Smooth muscle cell (in vitro differentiated cells): ENCODE data around the gene PSEN2. TPM values are rescaled to one million over a fixed set of nuclear protein-coding genes. Genes with fewer than 3 reads are reported as not detected.

ENCODE experiments used
- DNase-seq: peaks from one replicate; lab custom pipeline; 2025; ENCODE audit not compliant: unreplicated experiment; lab: John Stamatoyannopoulos, UW
- H2AFZ ChIP-seq: fragments of 200-600 bp; sonication (generic); 2 replicates; pipeline ENCODE4 v1.6.0; 2016; ENCODE audit warnings: antibody characterized with exemption, low read depth, mild to moderate bottlenecking
- H3F3A ChIP-seq: fragments of 200-600 bp; sonication (generic); 2 replicates; pipeline ENCODE4 v1.6.0; 2017; ENCODE audit warnings: antibody characterized with exemption, low read depth
- H3K27ac ChIP-seq: fragments of 200-600 bp; sonication (generic); 2 replicates; pipeline ENCODE4 v1.5.1; 2016; ENCODE audit warnings: low read depth, mild to moderate bottlenecking
- H3K27me3 ChIP-seq: fragments of 200-600 bp; sonication (generic); 2 replicates; pipeline ENCODE4 v1.6.1; 2016; ENCODE audit warnings: low read depth, mild to moderate bottlenecking
- H3K36me3 ChIP-seq: fragments of 200-600 bp; sonication (generic); 2 replicates; pipeline ENCODE4 v1.5.1; 2016; ENCODE audit warnings: low read depth
- H3K4me1 ChIP-seq: fragments of 200-600 bp; sonication (generic); 2 replicates; pipeline ENCODE4 v1.5.1; 2016; ENCODE audit warnings: low read depth
- H3K4me2 ChIP-seq: fragments of 200-600 bp; sonication (generic); 2 replicates; pipeline ENCODE4 v1.6.0; 2016; ENCODE audit warnings: mild to moderate bottlenecking
- H3K4me3 ChIP-seq: fragments of 200-600 bp; sonication (generic); 2 replicates; pipeline ENCODE4 v1.5.1; 2016; ENCODE audit warnings: mild to moderate bottlenecking
- H3K79me2 ChIP-seq: fragments of 200-600 bp; sonication (generic); 2 replicates; pipeline ENCODE4 v1.6.0; 2016; ENCODE audit warnings: low read depth, mild to moderate bottlenecking
- H3K9ac ChIP-seq: fragments of 200-600 bp; sonication (generic); 2 replicates; pipeline ENCODE4 v1.6.0; 2016; ENCODE audit warnings: low read depth
- H3K9me3 ChIP-seq: fragments of 200-600 bp; sonication (generic); replicated peaks from 2 replicates; pipeline ENCODE4 v1.5.1; 2016; ENCODE audit warnings: low read depth
- H4K20me1 ChIP-seq: fragments of 200-600 bp; sonication (generic); 2 replicates; pipeline ENCODE4 v1.6.0; 2016; ENCODE audit warnings: low read depth
- CTCF ChIP-seq: fragments of 200-600 bp; sonication (generic); IDR thresholded peaks from 2 replicates; pipeline ENCODE4 v1.5.1; 2017; ENCODE audit warnings: borderline replicate concordance, mild to moderate bottlenecking, antibody characterized with exemption; ENCODE audit not compliant: insufficient read depth, poor library complexity, severe bottlenecking
- WGBS: methylation state at CpG from one replicate; pipeline ENCODE4 v1.1.7; 2016; ENCODE audit warnings: low lambda C conversion rate; 5-methylcytosine and 5-hydroxymethylcytosine counted together
- polyA plus RNA-seq: library from polyadenylated mRNA; unstranded; fragments of >200 nt; fragmentation: Nextera tagmentation; extraction: Ambion mirVana; gene quantifications from 2 replicates; pipeline ENCODE4 v1.2.1, GENCODE V29; 2016
- total RNA-seq: library from RNA; depleted of rRNA; stranded (reverse); fragments of >200 nt; gene quantifications from 2 replicates; pipeline ENCODE4 v1.2.3, GENCODE V29; 2014

PSEN2 gene
- total and polyA plus RNA-seq, 2 experiments from 2014 or later = 3.5 to 5.7 TPM

GRCh38 chr1:226898246-226898645, 27.8 kb downstream of the PSEN2 start:
- no peak overlapping the region for H2AFZ ChIP-seq
- WGBS = 93% methylated on average over 3 of the region's 3 CpGs
- H3K27me3 ChIP-seq = no peaks in the 10 kb centered on the region
- DNase-seq = no peak
- no peaks in the 10 kb centered on the region for H3K9me3 ChIP-seq
- no peaks in the 10 kb centered on the region for H3K4me1 ChIP-seq
- H3K27ac ChIP-seq = no peak overlapping the region
- H3K36me3 ChIP-seq = no peaks in the 10 kb centered on the region
- no peaks in the 10 kb centered on the region for H3F3A ChIP-seq
- TF ChIP-seq CTCF = no peak
- H4K20me1 ChIP-seq = no peaks in the 10 kb centered on the region
- no peak overlapping the region for H3K9ac ChIP-seq
- H3K79me2 ChIP-seq = no peaks in the 10 kb centered on the region
- H3K4me3 ChIP-seq = no peak overlapping the region
- H3K4me2 ChIP-seq = no peak overlapping the region

GRCh38 chr1:226901421-226901820, 31.0 kb downstream of the PSEN2 start:
- no peak for DNase-seq
- Histone ChIP-seq H2AFZ (no peak overlapping the region), H3K4me3 (no peak overlapping the region), H3K27ac (no peak overlapping the region), H3K4me1 (no peaks in the 10 kb centered on the region), H3K79me2 (no peaks in the 10 kb centered on the region), H4K20me1 (no peaks in the 10 kb centered on the region), H3F3A (no peaks in the 10 kb centered on the region), H3K4me2 (no peak overlapping the region), H3K27me3 (no peaks in the 10 kb centered on the region), H3K9ac (no peak overlapping the region), H3K9me3 (no peaks in the 10 kb centered on the region), H3K36me3 (no peaks in the 10 kb centered on the region)
- WGBS = 94% methylated on average over 4 of the region's 4 CpGs
- TF ChIP-seq CTCF = no peak

- Histone ChIP-seq H3F3A (no peaks in the 10 kb centered on the region), H3K4me3 (no peak overlapping the region), H2AFZ (no peak overlapping the region), H3K4me1 (no peaks in the 10 kb centered on the region), H3K9me3 (no peaks in the 10 kb centered on the region), H4K20me1 (no peaks in the 10 kb centered on the region), H3K27ac (no peak overlapping the region), H3K27me3 (no peaks in the 10 kb centered on the region), H3K9ac (no peak overlapping the region), H3K36me3 (no peaks in the 10 kb centered on the region), H3K4me2 (no peak overlapping the region), H3K79me2 (no peaks in the 10 kb centered on the region)
- DNase-seq = no peak
- no peak for TF ChIP-seq CTCF
- 91% methylated on average over 4 of the region's 4 CpGs for WGBS
These were observed 32.2 kb downstream of the PSEN2 start for GRCh38 chr1:226902601-226903000.
